ENCODE results near the gene SCNN1B. TPM values are rescaled to one million over a fixed set of nuclear protein-coding genes. Genes with fewer than 3 reads are reported as not detected.

Gene SCNN1B
- total RNA-seq, 2 donors from 2014 or later: 9.2 to 11.8 TPM

GRCh38 chr16:23320693-23321092 is 18.6 kb downstream of the SCNN1B start:
- H3K4me3 ChIP-seq: no peak overlapping the region
- no peaks in the 10 kb centered on the region for H3K4me1 ChIP-seq (replicated peaks)
- no peaks in the 10 kb centered on the region for H3K9me3 ChIP-seq
- WGBS: 84% methylated on average over 7 of the region's 7 CpGs
- H3K27ac ChIP-seq: no peak overlapping the region
- no peaks in the 10 kb centered on the region for H3K27me3 ChIP-seq (replicated peaks; ENCODE audit: insufficient read depth)
- no peak for TF ChIP-seq POLR2A (IDR thresholded peaks at IDR 0.05)
- no peak for TF ChIP-seq POLR2AphosphoS5 (IDR thresholded peaks at IDR 0.05)
- no peak for DNase-seq (ENCODE audit: low spot score)
- H3K36me3 ChIP-seq: no peaks in the 10 kb centered on the region
- intact Hi-C loops (cut with DNase I): no loop called here

- intact Hi-C loops (cut with DNase I): no loop called here
- H3K9me3 ChIP-seq: no peaks in the 10 kb centered on the region
- DNase-seq (ENCODE audit: low spot score): no peak
- no peak overlapping the region for H3K27ac ChIP-seq
- no peaks in the 10 kb centered on the region for H3K27me3 ChIP-seq (replicated peaks; ENCODE audit: insufficient read depth)
- no peak for TF ChIP-seq POLR2A (IDR thresholded peaks at IDR 0.05)
- TF ChIP-seq CTCF (IDR thresholded peaks at IDR 0.05): no peak
- no peak for TF ChIP-seq POLR2AphosphoS5 (IDR thresholded peaks at IDR 0.05)
- no peaks in the 10 kb centered on the region for H3K4me1 ChIP-seq (replicated peaks)
- no peaks in the 10 kb centered on the region for H3K36me3 ChIP-seq
- no peak overlapping the region for H3K4me3 ChIP-seq
- 96% methylated on average over 14 of the region's 14 CpGs for WGBS
These were observed 19.2 kb downstream of the SCNN1B start for GRCh38 chr16:23321206-23321875.

- Histone ChIP-seq H3K4me1 (replicated peaks) (no peaks in the 10 kb centered on the region), H3K36me3 (no peaks in the 10 kb centered on the region), H3K27ac (no peak overlapping the region), H3K9me3 (no peaks in the 10 kb centered on the region), H3K27me3 (replicated peaks; ENCODE audit: insufficient read depth) (no peaks in the 10 kb centered on the region), H3K4me3 (no peak overlapping the region)
- DNase-seq (ENCODE audit: low spot score): no peak
- 92% methylated on average over 1 of the region's 1 CpG for WGBS
- TF ChIP-seq POLR2A (IDR thresholded peaks at IDR 0.05) (no peak), CTCF (IDR thresholded peaks at IDR 0.05) (no peak), POLR2AphosphoS5 (IDR thresholded peaks at IDR 0.05) (no peak)
- intact Hi-C loops (cut with DNase I): no loop called here
These were observed 21.3 kb downstream of the SCNN1B start for GRCh38 chr16:23323224-23324030.

- no peaks in the 10 kb centered on the region for H3K9me3 ChIP-seq
- no peak overlapping the region for H3K4me3 ChIP-seq
- TF ChIP-seq POLR2A (IDR thresholded peaks at IDR 0.05): no peak
- TF ChIP-seq POLR2AphosphoS5 (IDR thresholded peaks at IDR 0.05): peak; percentile 70
- intact Hi-C loops (cut with DNase I): no loop called here
- peak overlapping the region in 1 of 2 donors; percentile 30 for H3K27ac ChIP-seq
- no peaks in the 10 kb centered on the region for H3K4me1 ChIP-seq (replicated peaks)
- no peaks in the 10 kb centered on the region for H3K36me3 ChIP-seq
- 17% methylated on average over 1 of the region's 1 CpG for WGBS
- peak; percentile 79 for DNase-seq (ENCODE audit: low spot score)
- H3K27me3 ChIP-seq (replicated peaks; ENCODE audit: insufficient read depth): no peaks in the 10 kb centered on the region
These were observed 22.6 kb downstream of the SCNN1B start for GRCh38 chr16:23324727-23325126.

- WGBS: 90% methylated on average over 4 of the region's 4 CpGs
- H3K9me3 ChIP-seq: no peaks in the 10 kb centered on the region
- no peaks in the 10 kb centered on the region for H3K27me3 ChIP-seq (replicated peaks; ENCODE audit: insufficient read depth)
- H3K4me3 ChIP-seq: no peak overlapping the region
- H3K4me1 ChIP-seq (replicated peaks): no peaks in the 10 kb centered on the region
- TF ChIP-seq POLR2A (IDR thresholded peaks at IDR 0.05): no peak
- no peak for TF ChIP-seq POLR2AphosphoS5 (IDR thresholded peaks at IDR 0.05)
- TF ChIP-seq CTCF (IDR thresholded peaks at IDR 0.05): no peak
- no peaks in the 10 kb centered on the region for H3K36me3 ChIP-seq
- H3K27ac ChIP-seq: no peak overlapping the region
- no peak for DNase-seq (ENCODE audit: low spot score)
- intact Hi-C loops (cut with DNase I): no loop called here
These were observed 25.7 kb downstream of the SCNN1B start for GRCh38 chr16:23327836-23328235.
